H1 (cell line): ENCODE data around the gene LRRC32.

Experiments used
- BRCA1 ChIP-seq: IDR thresholded peaks from 2 replicates; pipeline ENCODE4 v1.6.1; 2012; ENCODE audit warnings: low read depth, low read length, improper control_type of control experiment
- RAD21 ChIP-seq, 2 experiments: IDR thresholded peaks in 1 of 2; conservative IDR thresholded peaks in 1 of 2; 2 replicates each; pipeline ENCODE4 v1.6.1; 2011; ENCODE audit warnings: low read depth in 2 of 2, low read length in 2 of 2, improper control_type of control experiment in 1 of 2, inconsistent platforms in 1 of 2, mild to moderate bottlenecking in 1 of 2, moderate library complexity in 1 of 2

DNA sequence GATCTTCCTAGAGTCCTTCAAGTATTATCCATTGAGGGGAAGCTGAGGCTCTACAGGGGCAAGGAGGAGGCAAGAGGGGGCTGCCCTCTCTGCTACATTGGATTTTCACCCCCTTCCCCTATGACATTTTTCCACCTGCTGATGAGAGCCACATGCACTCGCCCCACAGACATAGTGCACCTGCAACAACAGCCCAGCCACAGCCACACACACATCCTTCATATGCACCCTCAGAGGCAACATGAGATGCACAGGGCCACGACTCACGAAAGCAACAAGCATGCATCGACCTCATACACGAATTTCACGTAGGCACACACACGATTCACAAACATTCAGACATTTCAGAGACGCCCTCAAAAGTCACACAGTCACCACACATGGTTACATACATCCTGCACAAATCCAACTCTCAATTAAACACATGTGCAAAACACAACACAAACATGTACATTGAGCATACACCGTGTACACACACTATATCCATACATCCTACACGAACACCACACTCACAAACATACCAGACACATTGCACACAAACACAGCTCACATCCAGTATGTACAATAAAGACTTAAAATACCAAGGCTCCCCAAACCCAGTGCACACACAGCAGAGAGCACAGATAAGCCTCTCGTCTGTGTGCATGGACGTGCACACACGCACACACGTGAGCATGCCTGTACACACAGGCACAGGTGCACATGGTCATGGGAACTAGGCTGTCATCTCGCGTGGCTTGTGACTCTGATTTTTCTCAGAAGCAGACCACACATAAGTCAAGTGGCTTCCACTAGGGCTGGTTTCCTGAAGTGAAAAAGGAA lies 6.3 kb upstream of the LRRC32 start:
- TF ChIP-seq BRCA1 (no peak), RAD21 (IDR thresholded peaks at IDR 0.05 in 1 of 2, conservative IDR thresholded peaks at IDR 0.05 in 1 of 2; ENCODE audit: low read depth in 2 of 2, low read length in 2 of 2) (no peak)
